ENCODE results near the gene S100A7.
"Not testable (repeated sequence)": the region's sequence is repeated elsewhere in the genome, so short reads cannot be mapped to it uniquely, and the experiment has no call there.

Gene S100A7

DNA sequence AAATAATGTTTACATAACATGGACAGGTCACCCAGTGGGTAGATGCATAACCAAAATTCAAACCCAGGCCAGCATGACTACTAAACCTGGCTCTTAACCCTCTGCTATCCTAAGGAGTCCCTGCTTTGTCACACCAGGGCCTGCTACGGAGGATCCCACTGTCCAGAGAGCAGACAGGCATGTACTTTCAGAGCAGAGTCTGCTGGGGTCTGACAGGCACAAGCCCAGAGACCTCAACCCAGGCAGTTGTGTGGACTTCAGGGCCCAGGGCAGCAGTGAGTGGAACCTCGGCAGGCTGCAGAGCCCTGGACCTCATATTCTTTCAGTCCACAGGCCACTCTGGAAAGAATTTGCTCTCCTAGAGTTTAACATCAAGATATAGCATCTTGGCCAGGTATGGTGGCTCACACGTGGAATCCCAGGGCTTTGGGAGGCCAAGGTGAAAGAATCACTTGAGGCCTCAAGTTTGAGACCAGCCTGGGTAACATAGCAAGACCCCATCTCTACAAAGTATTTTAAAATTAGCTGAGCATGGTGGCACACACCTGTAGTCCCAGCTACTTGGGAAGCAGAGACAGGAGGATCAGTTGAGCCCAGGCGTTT is 16.1 kb upstream of the S100A7 start:
- no peak for DNase-seq (ENCODE audit: low read depth)

DNA sequence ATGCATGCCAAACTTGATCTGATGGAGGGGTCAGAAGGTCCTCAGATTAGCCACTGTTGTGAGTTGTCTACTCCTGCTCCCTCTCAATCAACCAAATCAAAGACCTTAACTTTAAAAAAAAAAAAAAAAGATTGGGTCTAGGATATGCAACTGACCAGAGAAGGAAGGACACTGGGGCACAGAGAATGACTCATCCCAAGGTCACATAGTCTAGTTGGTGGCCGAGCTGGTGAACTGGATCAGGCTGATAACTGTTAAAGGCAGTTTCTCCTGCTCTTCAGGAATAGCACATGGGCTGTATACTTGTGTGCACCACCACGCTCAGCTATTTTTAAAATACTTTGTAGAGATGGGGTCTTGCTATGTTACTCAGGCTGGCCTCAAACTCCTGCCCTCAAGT is 14.8 kb upstream of the S100A7 start:
- DNase-seq (ENCODE audit: low read depth), result no peak

DNA sequence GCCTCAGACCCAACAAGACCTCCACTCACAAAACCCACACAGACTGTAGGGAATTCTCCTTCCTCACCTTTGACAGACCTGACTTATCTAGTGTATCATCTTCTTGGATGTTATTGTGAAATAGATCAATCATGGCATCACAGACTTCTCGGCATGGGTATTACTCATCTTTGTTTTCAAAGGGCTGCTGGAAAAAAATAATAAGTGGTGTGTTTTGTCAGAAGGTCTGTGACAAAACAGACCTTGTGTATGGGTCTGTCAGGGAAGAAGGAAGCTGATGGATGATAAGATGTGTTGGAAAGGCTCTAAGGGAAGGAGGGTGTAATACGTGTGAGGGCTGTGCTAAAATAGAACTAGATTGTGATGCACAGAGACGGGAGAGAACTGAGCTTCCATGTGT is 13.9 kb upstream of the S100A7 start:
- DNase-seq (ENCODE audit: low read depth), result no peak

DNA sequence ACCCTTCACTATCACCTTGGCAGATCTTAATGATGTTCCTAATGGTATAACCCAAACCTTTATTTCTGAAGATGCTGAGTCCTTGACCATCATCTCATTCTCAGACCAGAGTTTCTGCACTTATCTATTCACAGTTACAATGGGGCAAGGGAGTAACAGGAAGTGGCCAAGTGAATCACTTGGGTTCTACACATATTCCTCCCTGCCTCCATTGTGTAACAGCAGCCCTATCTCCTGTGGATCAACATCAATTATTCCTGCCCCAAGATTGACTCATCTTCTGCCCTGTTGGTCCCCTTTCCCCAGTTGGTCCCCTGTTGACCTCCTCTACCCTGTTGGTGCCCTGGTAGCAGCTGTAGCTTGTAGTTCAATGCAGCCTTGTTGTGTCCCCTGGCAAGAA is 10.3 kb upstream of the S100A7 start:
- no peak for DNase-seq (ENCODE audit: low read depth)

DNA sequence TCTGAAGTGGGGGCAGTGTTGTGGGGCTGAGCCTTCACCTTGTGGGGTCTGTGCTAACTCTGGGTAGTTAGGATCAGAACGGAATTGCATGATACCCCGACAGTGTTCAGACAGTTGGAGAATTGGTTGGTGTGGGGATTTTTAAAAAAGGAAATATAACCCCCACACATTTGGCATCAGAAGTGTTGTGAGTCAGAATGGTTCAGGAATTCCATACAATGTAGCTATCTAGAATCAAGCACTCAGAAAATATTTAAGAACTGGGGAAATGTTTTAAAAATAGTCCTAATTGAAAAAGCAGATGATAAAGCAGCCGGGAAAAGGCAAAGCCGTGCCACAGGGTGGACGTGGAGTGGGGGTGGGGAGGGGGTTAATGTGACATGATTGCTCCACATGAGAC is 6.5 kb upstream of the S100A7 start:
- no peak for DNase-seq (ENCODE audit: low read depth)

DNA sequence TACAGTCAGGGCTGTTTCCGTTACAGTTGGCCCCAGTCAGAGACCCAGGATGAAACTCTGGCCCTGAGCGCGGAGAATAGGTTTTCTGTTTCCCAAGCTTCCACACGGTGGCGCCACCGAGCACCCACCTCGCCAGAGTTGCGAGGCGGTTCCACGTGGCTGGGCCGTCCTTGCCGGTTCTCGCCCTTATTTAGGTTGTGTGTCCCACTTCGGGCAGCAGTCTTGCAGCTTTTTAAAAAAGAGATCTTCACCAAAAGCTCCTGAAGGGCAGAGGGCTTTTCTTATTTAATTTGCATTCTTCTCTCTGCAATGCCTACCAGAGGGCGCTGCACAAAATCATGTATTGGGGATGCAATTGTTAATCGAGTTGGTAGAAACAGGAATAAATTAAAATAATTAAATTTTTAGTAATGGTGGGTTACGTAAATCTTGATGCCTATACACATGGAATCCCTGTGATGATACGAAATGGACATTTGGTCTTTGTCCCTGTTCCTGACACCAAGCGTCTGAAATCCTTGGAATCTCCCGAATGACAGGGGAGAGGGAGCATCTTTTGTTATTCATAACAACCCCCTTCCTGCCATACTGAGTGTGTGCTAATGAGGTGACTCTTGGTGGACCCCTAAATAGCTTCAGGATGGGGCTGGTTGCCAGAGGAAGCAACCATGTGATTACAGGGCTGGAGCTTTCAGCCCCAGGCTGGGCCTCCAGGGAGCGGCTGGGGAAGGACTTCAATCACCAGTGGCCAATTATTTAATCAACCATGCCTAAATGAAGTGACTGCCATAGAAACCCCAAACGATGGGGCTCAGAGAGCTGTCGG is 5.6 kb upstream of the S100A7 start:
- DNase-seq (ENCODE audit: low read depth), result peak; percentile 60

DNA sequence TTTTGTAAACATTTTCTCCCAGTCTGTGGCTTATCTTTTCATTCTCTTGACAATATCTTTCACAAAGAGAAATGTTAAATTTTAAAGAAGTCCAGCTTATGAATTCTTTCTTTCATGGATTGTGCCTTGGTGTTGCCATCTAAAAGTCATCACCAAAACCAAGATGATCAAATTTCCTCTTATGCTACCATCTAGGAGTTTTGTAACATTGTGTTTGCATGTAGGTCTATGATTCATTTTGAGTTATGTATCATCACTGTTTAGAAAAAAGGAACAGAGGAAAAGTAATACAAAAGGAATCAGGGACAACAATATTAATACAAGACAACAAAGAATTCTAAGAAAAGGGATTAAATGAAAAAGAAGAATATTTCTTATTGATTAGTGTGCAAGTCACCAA is 2.3 kb upstream of the S100A7 start:
- DNase-seq (ENCODE audit: low read depth), result not testable (repeated sequence)

DNA sequence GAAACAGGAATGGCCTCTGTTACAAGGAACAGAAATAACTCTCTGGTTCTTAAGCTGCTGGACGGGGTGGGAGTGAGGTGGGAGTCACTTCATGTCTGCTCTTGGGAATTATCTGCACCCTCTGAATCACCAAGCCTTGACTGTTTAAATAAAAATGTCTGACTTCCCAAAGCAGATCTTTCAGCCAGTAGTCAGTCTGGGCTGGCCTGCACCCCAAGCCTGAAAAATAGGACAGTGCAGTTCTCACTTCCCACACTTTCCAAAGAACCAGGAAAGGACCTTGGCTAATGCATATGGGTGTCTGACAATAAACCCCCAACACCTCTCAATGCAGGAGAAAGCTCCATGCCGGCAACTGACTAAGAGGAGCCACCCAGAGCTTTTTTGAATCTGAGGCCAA is 796 bp downstream of the S100A7 start:
- DNase-seq (ENCODE audit: low read depth), result no peak

DNA sequence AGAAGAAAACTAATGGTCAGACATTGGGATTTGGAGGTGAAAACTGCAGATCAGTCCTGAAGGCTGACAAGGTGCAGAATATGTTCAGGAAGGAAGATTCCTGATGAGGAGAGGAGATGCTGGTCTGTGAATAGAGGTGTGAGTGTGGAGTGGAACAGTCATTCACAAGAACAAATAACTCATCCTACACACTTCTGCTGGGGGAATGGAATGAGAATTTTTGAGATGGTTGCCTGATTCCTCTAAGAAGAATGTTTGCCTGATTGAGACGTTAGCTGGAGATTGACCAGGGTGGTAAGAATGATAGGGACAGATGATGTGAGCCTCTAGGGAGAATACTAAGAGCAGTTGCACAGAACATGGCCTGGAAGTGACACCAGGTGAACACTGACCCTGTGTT is 4.1 kb downstream of the S100A7 start:
- DNase-seq (ENCODE audit: low read depth), result no peak

DNA sequence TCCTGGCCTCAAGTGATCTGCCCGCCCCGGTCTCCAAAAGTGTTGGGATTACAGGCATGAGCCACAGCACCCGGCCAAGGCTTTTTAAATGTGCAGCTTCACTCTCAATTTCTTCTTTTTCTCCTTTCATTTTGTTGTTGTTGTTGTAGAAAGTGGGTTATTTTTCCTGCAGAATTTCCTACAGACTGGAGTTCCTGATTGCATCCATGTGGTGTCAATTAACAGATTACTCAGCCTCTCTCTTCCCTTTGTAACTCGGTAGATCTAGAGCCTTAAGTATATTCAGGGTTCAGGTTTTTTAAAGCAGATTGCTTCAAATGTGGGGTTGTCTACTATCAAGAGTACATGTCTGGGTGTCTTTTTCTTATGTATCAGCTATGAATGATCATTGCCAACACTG is 11.6 kb downstream of the S100A7 start:
- DNase-seq (ENCODE audit: low read depth), result not testable (repeated sequence)

DNA sequence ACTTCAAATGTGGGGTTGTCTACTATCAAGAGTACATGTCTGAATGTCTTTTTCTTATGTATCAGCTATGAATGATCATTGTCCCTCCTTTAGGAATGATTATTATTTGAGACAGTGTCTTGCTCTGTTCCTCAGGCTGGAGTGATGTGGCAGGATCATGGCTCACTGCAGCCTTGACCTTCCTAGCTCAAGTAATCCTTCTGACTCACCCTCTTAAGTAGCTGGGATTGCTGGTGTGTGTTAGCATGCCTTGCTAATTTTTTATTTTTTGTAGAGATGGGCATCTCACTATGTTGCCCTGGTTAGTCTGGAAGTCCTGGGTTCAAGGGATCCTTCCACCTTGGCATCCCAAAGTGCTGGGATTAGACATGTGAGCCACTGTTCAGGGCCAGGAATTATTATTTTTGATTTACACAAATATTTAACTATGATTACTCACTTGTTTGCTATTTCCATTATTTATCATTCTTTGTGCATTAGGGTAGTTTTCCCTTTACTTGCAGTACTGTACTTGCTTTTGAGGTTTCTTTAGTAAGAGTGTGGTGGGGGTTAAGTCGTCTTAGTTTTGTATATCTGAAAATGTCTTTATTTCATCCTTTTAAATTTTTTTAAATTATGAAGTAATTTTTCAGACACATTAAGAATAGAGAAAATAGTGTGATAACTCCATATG is 12.8 kb downstream of the S100A7 start:
- no peak for DNase-seq (ENCODE audit: low read depth)

DNA sequence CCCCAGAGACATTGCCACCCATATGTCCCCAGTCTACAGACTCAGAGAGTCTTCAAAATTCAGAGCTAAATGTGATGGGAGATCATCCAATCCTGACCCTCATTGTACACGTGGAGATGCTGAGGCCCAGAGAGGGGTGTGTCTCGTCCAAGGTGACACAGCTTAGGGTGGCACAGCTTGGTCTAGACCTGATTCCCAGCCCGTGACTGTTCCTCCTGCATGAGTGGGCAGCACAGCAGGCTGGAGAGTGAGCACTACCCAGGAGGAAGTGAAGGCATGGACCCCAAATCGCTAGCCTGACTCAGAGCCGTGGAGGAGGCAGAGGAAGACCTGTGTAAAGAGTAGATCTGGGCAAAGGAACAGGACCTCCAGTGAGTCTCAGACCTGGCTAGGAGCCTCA is 16.4 kb downstream of the S100A7 start:
- DNase-seq (ENCODE audit: low read depth), result no peak

DNA sequence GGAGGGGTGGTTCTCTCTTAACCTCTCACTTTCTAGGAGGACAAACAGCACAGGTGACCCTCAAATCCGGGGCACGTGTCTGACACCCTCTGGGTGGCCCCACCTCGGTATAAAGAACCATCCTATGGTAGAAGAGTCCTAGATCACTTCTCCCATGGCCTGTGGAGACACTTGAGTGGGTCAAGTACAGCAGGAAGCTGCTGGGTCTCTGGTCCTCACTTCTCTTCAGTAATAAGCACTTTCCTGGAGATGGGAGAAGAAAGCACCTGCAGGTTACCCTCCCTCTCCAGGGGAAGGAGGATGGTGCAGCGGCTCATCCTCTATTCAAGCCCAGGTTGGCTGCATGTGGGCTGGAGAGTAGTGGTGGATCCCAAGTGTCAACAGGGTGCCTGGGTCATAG is 17.0 kb downstream of the S100A7 start:
- DNase-seq (ENCODE audit: low read depth), result no peak

DNA sequence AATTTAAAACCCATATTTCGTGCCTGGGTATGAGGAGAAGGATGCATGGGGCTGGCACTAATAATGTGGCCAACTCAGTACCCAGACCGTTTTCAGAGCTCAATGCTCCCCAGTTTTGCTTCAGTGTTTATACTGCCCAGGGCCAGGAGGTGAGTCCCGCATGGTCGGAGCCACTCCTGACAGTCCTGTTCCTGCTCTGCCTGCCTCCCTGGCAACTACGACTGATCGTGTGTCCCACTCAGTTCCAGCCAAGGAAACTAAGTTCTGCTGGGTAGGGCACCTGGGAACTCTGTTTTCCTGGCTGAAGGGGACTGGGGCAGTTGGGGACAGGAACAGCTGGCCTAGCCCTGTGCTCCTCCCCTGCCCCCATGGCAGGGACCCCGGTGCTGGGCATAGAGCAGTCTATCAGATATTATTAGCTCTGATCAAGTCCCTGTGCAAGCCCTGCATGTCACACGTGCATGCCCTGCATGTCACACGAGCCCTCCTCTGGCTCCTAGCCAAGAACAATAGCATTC is 19.2 kb downstream of the S100A7 start:
- no peak for DNase-seq (ENCODE audit: low read depth)

DNA sequence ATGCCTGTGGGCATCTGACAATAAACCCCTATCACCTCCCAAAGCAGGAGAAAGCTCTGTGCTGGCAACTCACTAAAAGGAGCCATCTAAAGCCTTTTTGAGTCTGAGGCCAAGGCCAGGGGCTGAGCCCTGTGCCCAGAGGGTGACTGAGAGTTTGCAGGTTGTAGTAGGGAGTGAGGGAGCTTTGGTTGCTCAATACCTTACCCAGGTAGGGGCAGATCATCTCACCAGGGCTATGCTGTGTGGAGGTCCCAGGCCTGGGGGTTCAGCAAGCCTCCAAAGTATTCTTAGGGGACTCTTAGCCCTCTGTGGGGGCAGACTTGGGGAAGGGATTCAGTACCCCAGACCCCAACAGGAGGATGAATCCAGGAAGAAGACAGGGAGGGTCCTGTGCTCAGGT is 21.2 kb downstream of the S100A7 start:
- no peak for DNase-seq (ENCODE audit: low read depth)

DNA sequence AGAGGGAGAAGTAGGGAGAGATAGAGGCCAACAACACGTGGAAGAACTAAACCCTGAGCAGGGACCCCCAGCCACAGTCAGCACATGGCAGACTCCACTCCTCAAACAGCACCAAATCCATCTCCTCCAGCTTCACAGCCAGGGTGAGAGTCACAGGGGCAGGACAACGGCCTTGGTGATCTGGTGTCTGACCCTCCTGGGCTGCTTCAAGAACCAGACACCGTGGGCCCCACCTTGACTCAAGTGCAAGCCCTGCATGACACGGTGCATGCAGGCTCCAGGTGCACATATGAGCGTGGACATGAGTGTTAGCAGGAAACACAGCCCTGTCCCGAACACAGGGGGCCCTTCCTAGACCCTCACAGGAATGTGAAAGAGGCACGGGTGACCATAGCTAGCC is 21.9 kb downstream of the S100A7 start:
- no peak for DNase-seq (ENCODE audit: low read depth)

DNA sequence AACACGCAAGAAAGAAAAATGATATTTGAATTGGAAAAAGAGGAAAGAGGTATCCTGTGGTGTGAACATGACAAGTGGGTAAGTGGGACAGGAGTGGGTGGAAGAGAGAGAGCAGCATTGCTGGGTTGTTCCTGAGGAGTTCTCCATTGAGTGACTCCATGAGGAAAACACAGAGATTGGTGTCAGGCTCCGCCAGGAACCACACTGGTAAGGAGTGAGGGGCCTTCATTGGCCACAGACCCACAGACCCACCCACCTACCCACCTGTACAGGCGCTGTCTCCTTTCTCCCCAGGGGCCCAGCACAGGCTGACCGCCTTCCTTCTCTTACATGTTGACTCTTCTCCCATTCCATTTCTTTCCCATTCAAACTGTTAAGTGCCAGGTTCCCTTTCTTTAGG is 23.2 kb downstream of the S100A7 start:
- no peak for DNase-seq (ENCODE audit: low read depth)

DNA sequence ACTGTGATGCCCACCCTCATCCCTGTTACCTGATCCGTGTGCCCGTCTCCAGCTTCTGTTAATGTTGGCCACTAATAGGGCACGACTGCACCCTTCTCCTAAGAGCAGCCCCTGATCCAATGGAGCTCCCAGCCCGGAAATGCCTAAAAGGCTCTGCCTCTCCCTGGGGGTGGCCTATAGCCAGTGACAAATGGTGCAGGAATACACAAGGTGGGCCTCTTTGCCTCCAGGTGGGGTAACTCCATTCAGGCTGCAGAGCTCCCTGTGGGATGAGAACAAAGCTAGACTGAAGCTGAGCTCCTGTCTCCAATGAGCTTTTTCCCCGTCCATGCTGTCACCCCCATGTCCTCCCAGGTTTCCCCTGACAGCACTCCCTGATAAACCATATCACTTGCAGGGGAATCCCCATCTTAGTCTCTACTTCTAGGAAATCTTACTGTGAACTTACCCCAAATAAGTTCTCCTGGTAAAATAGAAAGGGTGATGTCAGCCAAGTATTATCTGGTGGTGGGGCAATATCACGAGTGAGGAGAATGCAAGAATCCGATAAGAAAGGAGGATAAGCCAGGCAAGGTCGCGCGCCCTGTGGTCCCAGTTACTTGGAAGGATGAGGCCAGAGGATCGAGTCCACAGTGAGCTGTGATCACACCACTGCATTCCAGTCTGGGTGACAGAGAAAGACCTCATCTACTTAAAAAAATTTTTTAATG is 25.6 kb downstream of the S100A7 start:
- DNase-seq (ENCODE audit: low read depth), result no peak

DNA sequence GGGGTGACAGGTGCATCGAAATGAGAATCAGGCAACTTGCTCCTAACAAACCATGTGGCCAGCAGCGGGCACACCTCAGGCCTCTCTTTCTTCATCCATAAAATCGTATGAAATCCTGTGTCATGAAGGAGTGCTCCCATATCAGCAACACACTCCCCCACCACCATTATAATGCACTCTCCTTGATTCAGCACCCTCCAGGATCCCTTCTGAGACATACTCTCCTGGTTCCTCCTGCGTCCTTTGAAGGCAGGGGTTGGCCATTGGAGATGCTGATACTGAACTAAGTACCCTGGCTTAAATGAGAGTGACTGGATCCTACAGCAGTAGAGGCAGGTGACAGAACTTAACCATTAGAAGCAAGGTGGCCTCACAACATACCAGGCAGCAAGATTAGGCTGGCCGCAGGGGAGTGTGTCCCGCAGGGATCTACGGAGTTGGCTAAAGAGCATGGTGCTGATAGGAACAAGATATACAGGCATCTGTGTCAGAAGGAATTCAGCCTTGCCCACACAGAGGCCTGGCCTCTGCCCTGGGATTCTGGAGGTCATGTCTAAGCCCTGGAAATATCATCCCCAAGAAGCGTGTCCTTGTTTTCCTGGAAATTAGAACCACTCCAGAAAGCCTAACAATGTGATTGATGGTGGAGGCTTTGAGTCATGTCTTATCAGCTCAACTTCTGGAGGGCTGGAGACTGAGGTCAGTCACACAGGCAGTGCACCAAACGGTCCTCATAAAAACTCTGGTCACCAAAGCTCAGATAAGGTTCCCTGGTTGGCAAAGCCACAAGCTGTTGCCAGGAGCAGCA is 27.4 kb downstream of the S100A7 start:
- DNase-seq (ENCODE audit: low read depth), result no peak

DNA sequence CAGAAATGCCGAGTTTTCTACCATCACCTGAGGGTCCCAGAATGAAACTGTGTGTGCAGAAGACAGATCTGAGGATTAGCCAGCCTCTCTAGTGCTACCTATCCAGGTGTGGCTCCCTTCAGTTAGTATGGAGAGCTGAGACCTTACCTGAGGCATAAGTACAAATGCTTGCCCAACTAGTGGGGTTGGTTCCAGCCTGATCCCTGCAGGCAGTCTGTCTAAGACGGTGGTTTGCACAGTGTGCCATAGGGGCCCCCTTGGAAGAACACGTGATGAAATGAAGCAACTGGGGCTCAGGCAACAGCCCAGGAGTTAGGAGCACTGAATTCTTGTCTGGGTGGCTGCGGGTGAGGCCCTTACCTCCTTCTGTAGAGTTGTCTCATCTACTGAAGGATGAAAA is 28.5 kb downstream of the S100A7 start:
- no peak for DNase-seq (ENCODE audit: low read depth)

DNA sequence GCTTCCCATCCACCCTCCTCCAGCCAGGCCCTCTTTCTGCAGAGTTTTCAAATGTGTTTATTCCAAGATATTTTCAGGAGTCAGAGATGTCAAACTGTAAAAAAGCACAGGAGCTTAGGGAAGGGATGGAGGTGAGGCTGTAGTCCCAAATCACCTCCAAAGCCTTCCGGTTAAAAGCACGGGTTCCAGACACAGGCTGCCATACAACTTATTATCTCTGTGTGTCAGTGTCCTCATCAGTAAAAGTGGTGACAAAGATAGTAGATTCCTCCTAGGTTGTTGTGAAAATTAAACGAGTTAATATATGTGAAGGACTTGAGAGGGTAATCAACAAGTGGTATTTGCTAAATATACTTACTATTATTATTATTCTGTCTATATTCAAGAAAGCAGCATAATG is 29.0 kb downstream of the S100A7 start:
- DNase-seq (ENCODE audit: low read depth), result no peak

DNA sequence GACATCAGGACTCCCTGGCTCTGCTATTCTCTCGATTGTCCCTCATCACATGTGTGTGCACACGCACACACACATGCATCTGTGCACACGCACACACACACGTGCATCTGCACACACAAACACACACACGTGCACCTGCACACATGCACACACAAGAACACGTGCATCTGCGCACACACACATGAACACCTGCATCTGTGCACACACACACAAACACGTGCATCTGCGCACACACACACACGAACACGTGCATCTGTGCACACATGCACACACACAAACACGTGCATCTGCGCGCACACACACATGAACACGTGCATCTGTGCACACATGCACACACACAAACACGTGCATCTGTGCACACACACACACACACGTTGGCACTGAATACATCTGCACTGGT is 29.4 kb downstream of the S100A7 start:
- DNase-seq (ENCODE audit: low read depth), result no peak

Data from activated T-cell treated with anti-CD3 and anti-CD28 coated beads for 24 hours (primary cell).